Loucy (cell line): ENCODE measurements around the gene MCU.
A peak's percentile ranks its signal among the peaks of the same experiment; 100 is the strongest.

Source experiments
- H2AFZ ChIP-seq: fragments of 200-600 bp; sonication (generic); 2 replicates; pipeline ENCODE4 v1.6.0; 2016; ENCODE audit warnings: antibody characterized with exemption, mild to moderate bottlenecking, low read length, moderate library complexity
- H3F3A ChIP-seq: fragments of 200-600 bp; 2 replicates; pipeline ENCODE4 v1.6.0; 2016; ENCODE audit warnings: antibody characterized with exemption, low read depth, mild to moderate bottlenecking
- H3K27me3 ChIP-seq: fragments of 200-600 bp; sonication (generic); 2 replicates; pipeline ENCODE4 v1.6.1; 2014; ENCODE audit warnings: low read length, mild to moderate bottlenecking; ENCODE audit not compliant: insufficient read depth, poor library complexity, severe bottlenecking
- H3K36me3 ChIP-seq: fragments of 200-600 bp; sonication (generic); 2 replicates; pipeline ENCODE4 v1.6.1; 2016; ENCODE audit warnings: low read length; ENCODE audit not compliant: insufficient read depth
- H3K4me1 ChIP-seq: fragments of 200-600 bp; sonication (generic); 2 replicates; pipeline ENCODE4 v1.5.1; 2014; ENCODE audit warnings: low read length, mild to moderate bottlenecking; ENCODE audit not compliant: insufficient read depth, poor library complexity, severe bottlenecking
- H3K4me2 ChIP-seq: fragments of 200-600 bp; sonication (generic); 2 replicates; pipeline ENCODE4 v1.6.0; 2014; ENCODE audit warnings: antibody characterized with exemption, low read length, low read depth, mild to moderate bottlenecking; ENCODE audit not compliant: poor library complexity, severe bottlenecking
- H3K4me3 ChIP-seq: fragments of 200-600 bp; sonication (generic); 2 replicates; pipeline ENCODE4 v1.5.1; 2014; ENCODE audit warnings: low read length, mild to moderate bottlenecking, mixed read lengths; ENCODE audit not compliant: poor library complexity, severe bottlenecking
- H3K79me2 ChIP-seq: fragments of 200-600 bp; sonication (generic); 2 replicates; pipeline ENCODE4 v1.6.1; 2014; ENCODE audit warnings: low read length; ENCODE audit not compliant: insufficient read depth
- H3K9ac ChIP-seq: fragments of 200-600 bp; sonication (generic); 2 replicates; pipeline ENCODE4 v1.6.0; 2014; ENCODE audit warnings: mild to moderate bottlenecking, low read depth, low read length, moderate library complexity; ENCODE audit not compliant: poor library complexity, severe bottlenecking
- H3K9me2 ChIP-seq: fragments of 200-600 bp; sonication (generic); replicated peaks from 2 replicates; pipeline ENCODE4 v1.6.1; 2016; ENCODE audit warnings: low read depth, low read length, mixed read lengths
- H3K9me3 ChIP-seq: fragments of 200-600 bp; sonication (generic); 2 replicates; pipeline ENCODE4 v1.6.1; 2014; ENCODE audit warnings: mild to moderate bottlenecking, antibody characterized with exemption, low read length, low read depth; ENCODE audit not compliant: insufficient read depth
- H4K20me1 ChIP-seq: fragments of 200-600 bp; sonication (generic); 2 replicates; pipeline ENCODE4 v1.6.0; 2014; ENCODE audit warnings: antibody characterized with exemption, low read length, mild to moderate bottlenecking; ENCODE audit not compliant: insufficient read depth, poor library complexity, severe bottlenecking
- CTCF ChIP-seq: fragments of 200-600 bp; sonication (generic); conservative IDR thresholded peaks from 2 replicates; pipeline ENCODE4 v1.5.1; 2014; ENCODE audit warnings: mild to moderate bottlenecking, antibody characterized with exemption, low read length
- EZH2phosphoT487 ChIP-seq: fragments of 200-600 bp; IDR thresholded peaks from 2 replicates; pipeline ENCODE4 v1.6.1; 2018; ENCODE audit warnings: antibody characterized with exemption, mild to moderate bottlenecking, moderate library complexity, borderline replicate concordance

Gene MCU

GRCh38 chr10:72832701-72833100 is 140.8 kb downstream of the MCU start:
- H3F3A ChIP-seq, result no peaks in the 10 kb centered on the region
- no peak overlapping the region for H3K4me3 ChIP-seq
- no peak for TF ChIP-seq CTCF
- no peak for TF ChIP-seq EZH2phosphoT487
- no peaks in the 10 kb centered on the region for H3K9me3 ChIP-seq
- H4K20me1 ChIP-seq, result no peaks in the 10 kb centered on the region
- H3K27me3 ChIP-seq, result no peaks in the 10 kb centered on the region
- no peak overlapping the region for H3K4me2 ChIP-seq
- H3K36me3 ChIP-seq, result peaks cover 5% of the 10 kb centered on the region; the same call in 1 of the 2 replicates
- H3K79me2 ChIP-seq, result no peaks in the 10 kb centered on the region
- H3K9me2 ChIP-seq, result no peaks in the 10 kb centered on the region
- peaks cover 4% of the 10 kb centered on the region for H3K4me1 ChIP-seq
- H3K9ac ChIP-seq, result no peak overlapping the region
- no peak overlapping the region for H2AFZ ChIP-seq

GRCh38 chr10:72834183-72834825 is 142.4 kb downstream of the MCU start:
- no peaks in the 10 kb centered on the region for H3K79me2 ChIP-seq
- H2AFZ ChIP-seq, result no peak overlapping the region
- H3K9me2 ChIP-seq, result no peaks in the 10 kb centered on the region
- peaks cover 4% of the 10 kb centered on the region for H3K4me1 ChIP-seq
- no peaks in the 10 kb centered on the region for H3F3A ChIP-seq
- no peak overlapping the region for H3K4me2 ChIP-seq
- TF ChIP-seq EZH2phosphoT487 (no peak), CTCF (peak; percentile 78)
- H3K9me3 ChIP-seq, result no peaks in the 10 kb centered on the region
- H3K4me3 ChIP-seq, result no peak overlapping the region
- no peak overlapping the region for H3K9ac ChIP-seq
- no peaks in the 10 kb centered on the region for H4K20me1 ChIP-seq
- peaks cover 5% of the 10 kb centered on the region; the same call in 1 of the 2 replicates for H3K36me3 ChIP-seq
- no peaks in the 10 kb centered on the region for H3K27me3 ChIP-seq

- Histone ChIP-seq H3F3A (no peaks in the 10 kb centered on the region), H3K36me3 (peaks cover under 1% of the 10 kb centered on the region; the same call in 1 of the 2 replicates), H3K9me2 (no peaks in the 10 kb centered on the region), H3K27me3 (no peaks in the 10 kb centered on the region), H3K9me3 (no peaks in the 10 kb centered on the region), H3K79me2 (no peaks in the 10 kb centered on the region), H3K4me3 (no peak overlapping the region), H2AFZ (no peak overlapping the region), H3K9ac (no peak overlapping the region), H3K4me1 (peaks cover 8% of the 10 kb centered on the region), H4K20me1 (no peaks in the 10 kb centered on the region), H3K4me2 (no peak overlapping the region)
- TF ChIP-seq EZH2phosphoT487 (no peak), CTCF (no peak)
Observed at GRCh38 chr10:72840319-72840718, 148.4 kb downstream of the MCU start.
